KMS-11 (cell line): ENCODE data around the gene PRKAA1.

Source experiments
- H2AFZ ChIP-seq: fragments of 200-600 bp; sonication (generic); 2 replicates; pipeline ENCODE4 v1.6.1; 2016; ENCODE audit warnings: antibody characterized with exemption, mixed run types, low read depth
- H3K27ac ChIP-seq: fragments of 200-600 bp; sonication (generic); 2 replicates; pipeline ENCODE4 v1.6.1; 2016; ENCODE audit warnings: mild to moderate bottlenecking, mixed run types
- H3K27me3 ChIP-seq: fragments of 200-600 bp; sonication (generic); 2 replicates; pipeline ENCODE4 v1.6.1; 2017; ENCODE audit warnings: mild to moderate bottlenecking, low read depth, mixed run types, moderate library complexity; ENCODE audit not compliant: insufficient read depth
- H3K36me3 ChIP-seq: fragments of 200-600 bp; sonication (generic); 2 replicates; pipeline ENCODE4 v1.6.1; 2017; ENCODE audit warnings: mild to moderate bottlenecking, mixed run types; ENCODE audit not compliant: insufficient read depth
- H3K4me1 ChIP-seq: fragments of 200-600 bp; sonication (generic); 2 replicates; pipeline ENCODE4 v1.6.1; 2016; ENCODE audit warnings: mild to moderate bottlenecking, low read depth, mixed run types; ENCODE audit not compliant: poor library complexity, severe bottlenecking
- H3K4me2 ChIP-seq: fragments of 200-600 bp; sonication (generic); 2 replicates; pipeline ENCODE4 v1.7.0; 2016; ENCODE audit warnings: mild to moderate bottlenecking, mixed run types
- H3K4me3 ChIP-seq: fragments of 200-600 bp; sonication (generic); IDR thresholded peaks from 2 replicates; pipeline ENCODE4 v1.6.1; 2017; ENCODE audit warnings: low read depth, low read length, mixed read lengths; ENCODE audit not compliant: insufficient read depth
- H3K79me2 ChIP-seq: fragments of 200-600 bp; sonication (generic); 2 replicates; pipeline ENCODE4 v1.6.1; 2016; ENCODE audit warnings: low read depth, mixed run types; ENCODE audit not compliant: insufficient read depth
- H3K9ac ChIP-seq: fragments of 200-600 bp; sonication (generic); 2 replicates; pipeline ENCODE4 v1.6.1; 2016; ENCODE audit warnings: mild to moderate bottlenecking, mixed run types
- H4K20me1 ChIP-seq: fragments of 200-600 bp; sonication (generic); 2 replicates; pipeline ENCODE4 v1.6.1; 2016; ENCODE audit warnings: mild to moderate bottlenecking, mixed run types; ENCODE audit not compliant: insufficient read depth
- CTCF ChIP-seq: fragments of 200-600 bp; sonication (generic); conservative IDR thresholded peaks from 2 replicates; pipeline ENCODE4 v1.6.1; 2017; ENCODE audit warnings: low read depth, mild to moderate bottlenecking, antibody characterized with exemption, low read length, moderate library complexity, mixed read lengths

PRKAA1 gene

GRCh38 chr5:40829748-40830533, 31.8 kb upstream of the PRKAA1 start:
- H3K27ac ChIP-seq = no peak overlapping the region
- peaks cover 40% of the 10 kb centered on the region for H4K20me1 ChIP-seq
- no peak for TF ChIP-seq CTCF
- H2AFZ ChIP-seq = no peak overlapping the region
- H3K9ac ChIP-seq = no peak overlapping the region
- H3K79me2 ChIP-seq = peaks cover 40% of the 10 kb centered on the region
- no peaks in the 10 kb centered on the region for H3K27me3 ChIP-seq
- no peak overlapping the region for H3K4me3 ChIP-seq
- peaks cover 43% of the 10 kb centered on the region for H3K36me3 ChIP-seq
- peaks cover 34% of the 10 kb centered on the region for H3K4me1 ChIP-seq
- no peak overlapping the region for H3K4me2 ChIP-seq

GRCh38 chr5:40828690-40829661, 30.8 kb upstream of the PRKAA1 start:
- no peak overlapping the region for H3K4me2 ChIP-seq

GRCh38 chr5:40828021-40828631, 30.0 kb upstream of the PRKAA1 start:
- Histone ChIP-seq H3K9ac (no peak overlapping the region), H3K36me3 (peaks cover 26% of the 10 kb centered on the region)

More at GRCh38 chr5:40828690-40829661, 30.8 kb upstream of the PRKAA1 start:
- Histone ChIP-seq H3K27ac (no peak overlapping the region), H4K20me1 (peaks cover 40% of the 10 kb centered on the region), H3K79me2 (peaks cover 31% of the 10 kb centered on the region), H3K4me1 (peaks cover 34% of the 10 kb centered on the region), H3K27me3 (no peaks in the 10 kb centered on the region), H2AFZ (no peak overlapping the region), H3K9ac (no peak overlapping the region), H3K4me3 (no peak overlapping the region), H3K36me3 (peaks cover 34% of the 10 kb centered on the region)
- TF ChIP-seq CTCF = no peak

More at GRCh38 chr5:40828021-40828631, 30.0 kb upstream of the PRKAA1 start:
- peaks cover 34% of the 10 kb centered on the region for H4K20me1 ChIP-seq
- peaks cover 22% of the 10 kb centered on the region for H3K79me2 ChIP-seq
- no peak overlapping the region for H2AFZ ChIP-seq
- no peak overlapping the region for H3K4me2 ChIP-seq
- H3K27ac ChIP-seq = no peak overlapping the region
- no peak overlapping the region for H3K4me3 ChIP-seq
- peaks cover 27% of the 10 kb centered on the region for H3K4me1 ChIP-seq
- H3K27me3 ChIP-seq = no peaks in the 10 kb centered on the region
- no peak for TF ChIP-seq CTCF
